HepG2 (cell line): ENCODE results near the gene HSD3B7. TPM values are rescaled to one million over a fixed set of nuclear protein-coding genes. Genes with fewer than 3 reads are reported as not detected.

Experiments
- ARID4A ChIP-seq: sonication (generic); formaldehyde crosslinking; IDR thresholded peaks from 2 replicates; pipeline ENCODE4 v1.5.0; 2020; ENCODE audit warnings: mild to moderate bottlenecking, missing genetic modification reagents, borderline replicate concordance
- CREM ChIP-seq, 2 experiments: sonication (generic) in 1 of 2; formaldehyde crosslinking in 1 of 2; IDR thresholded peaks; 2 replicates each; pipeline versions ENCODE4 v1.4.0 to v1.6.1; 2016 to 2020; ENCODE audit warnings: antibody characterized with exemption in 1 of 2, mild to moderate bottlenecking in 1 of 2, missing genetic modification reagents in 1 of 2
- HMG20A ChIP-seq: IDR thresholded peaks from 2 replicates; pipeline ENCODE4 v1.6.1; 2016; ENCODE audit warnings: borderline replicate concordance
- IKZF1 ChIP-seq: fragments of 450-650 bp; IDR thresholded peaks from 2 replicates; pipeline ENCODE4 v1.7.1; 2016
- KLF16 ChIP-seq, 2 experiments: sonication (generic) in 1 of 2; formaldehyde crosslinking in 1 of 2; IDR thresholded peaks; 2 replicates each; pipeline versions ENCODE4 v1.6.1 to v1.8.0; 2016 to 2023; ENCODE audit warnings: missing genetic modification reagents in 2 of 2, missing compliant biosample characterization in 1 of 2
- MAFF ChIP-seq: IDR thresholded peaks from 2 replicates; pipeline ENCODE4 v1.6.1; 2011; ENCODE audit warnings: low read depth, low read length, improper control_type of control experiment
- NKX3-1 ChIP-seq: sonication (generic); formaldehyde crosslinking; IDR thresholded peaks from 2 replicates; pipeline ENCODE4 v1.5.0; 2020; ENCODE audit warnings: missing genetic modification reagents
- NR1H2 ChIP-seq: sonication (generic); formaldehyde crosslinking; IDR thresholded peaks from 2 replicates; pipeline ENCODE4 v1.8.1; 2022; ENCODE audit warnings: low read depth, missing genetic modification reagents, borderline replicate concordance
- POGZ ChIP-seq: sonication (generic); formaldehyde crosslinking; IDR thresholded peaks from 2 replicates; pipeline ENCODE4 v1.4.0; 2020; ENCODE audit warnings: mild to moderate bottlenecking, missing genetic modification reagents
- ZFP36 ChIP-seq: fragments of 150-350 bp; IDR thresholded peaks from 2 replicates; pipeline ENCODE4 v1.6.1; 2018; ENCODE audit warnings: borderline replicate concordance, low read length, low read depth; ENCODE audit not compliant: partially characterized antibody
- ZFYVE20 ChIP-seq: sonication (generic); formaldehyde crosslinking; IDR thresholded peaks from 2 replicates; pipeline ENCODE4 v1.8.0; 2023; ENCODE audit warnings: low read depth, mild to moderate bottlenecking, moderate library complexity, missing genetic modification reagents, borderline replicate concordance
- ZNF619 ChIP-seq: sonication (generic); formaldehyde crosslinking; IDR thresholded peaks from 2 replicates; pipeline ENCODE4 v1.4.0; 2020; ENCODE audit warnings: mild to moderate bottlenecking, missing genetic modification reagents
- ZNF773 ChIP-seq: sonication (generic); formaldehyde crosslinking; IDR thresholded peaks from 2 replicates; pipeline ENCODE4 v1.4.0; 2020; ENCODE audit warnings: missing genetic modification reagents, borderline replicate concordance
- ZNF816 ChIP-seq: sonication (generic); formaldehyde crosslinking; IDR thresholded peaks from 2 replicates; pipeline ENCODE4 v1.8.0; 2022; ENCODE audit warnings: missing genetic modification reagents, mild to moderate bottlenecking, borderline replicate concordance
- polyA plus RNA-seq, 8 experiments: library from polyadenylated mRNA; depleted of rRNA in 3 of 8; stranded (reverse) in 7 of 8; unstranded in 1 of 8; fragments of >200 nt; fragmentation: Illumina TruSeq in 4 of 8; extraction: Trizol in 4 of 8; gene quantifications; 2 replicates each; pipeline versions ENCODE4 v1.2.1 to v1.2.3, GENCODE V29; 2011 to 2016; ENCODE audit warnings: low read depth in 4 of 8, missing spikeins in 1 of 8, mixed read lengths in 1 of 8; ENCODE audit not compliant: insufficient read depth in 1 of 8
- total RNA-seq, 5 experiments: library from RNA; depleted of rRNA; stranded (reverse); fragments of >200 nt; fragmentation: Illumina TruSeq; extraction: Trizol; gene quantifications; 2 replicates each; pipeline ENCODE4 v1.2.3, GENCODE V29; 2016; ENCODE audit warnings: low read depth in 1 of 5
- TF ChIP-seq, protein P1 (sequence below): sonication (generic); formaldehyde crosslinking; IDR thresholded peaks from one replicate; pipeline ENCODE4 v1.5.1; 2020; ENCODE audit warnings: mild to moderate bottlenecking, missing genetic modification reagents; ENCODE audit errors: not compliant biosample characterization
- TF ChIP-seq, protein P2 (sequence below): sonication (generic); formaldehyde crosslinking; IDR thresholded peaks from 2 replicates; pipeline ENCODE4 v1.4.0; 2020; ENCODE audit warnings: missing genetic modification reagents

Gene HSD3B7
- total and polyA plus RNA-seq, 2 of the 13 experiments (the other 11 are each of a cell fraction or from before 2014, with no cell fraction given) = 32.9 to 69.7 TPM

- TF ChIP-seq, protein P1, sequence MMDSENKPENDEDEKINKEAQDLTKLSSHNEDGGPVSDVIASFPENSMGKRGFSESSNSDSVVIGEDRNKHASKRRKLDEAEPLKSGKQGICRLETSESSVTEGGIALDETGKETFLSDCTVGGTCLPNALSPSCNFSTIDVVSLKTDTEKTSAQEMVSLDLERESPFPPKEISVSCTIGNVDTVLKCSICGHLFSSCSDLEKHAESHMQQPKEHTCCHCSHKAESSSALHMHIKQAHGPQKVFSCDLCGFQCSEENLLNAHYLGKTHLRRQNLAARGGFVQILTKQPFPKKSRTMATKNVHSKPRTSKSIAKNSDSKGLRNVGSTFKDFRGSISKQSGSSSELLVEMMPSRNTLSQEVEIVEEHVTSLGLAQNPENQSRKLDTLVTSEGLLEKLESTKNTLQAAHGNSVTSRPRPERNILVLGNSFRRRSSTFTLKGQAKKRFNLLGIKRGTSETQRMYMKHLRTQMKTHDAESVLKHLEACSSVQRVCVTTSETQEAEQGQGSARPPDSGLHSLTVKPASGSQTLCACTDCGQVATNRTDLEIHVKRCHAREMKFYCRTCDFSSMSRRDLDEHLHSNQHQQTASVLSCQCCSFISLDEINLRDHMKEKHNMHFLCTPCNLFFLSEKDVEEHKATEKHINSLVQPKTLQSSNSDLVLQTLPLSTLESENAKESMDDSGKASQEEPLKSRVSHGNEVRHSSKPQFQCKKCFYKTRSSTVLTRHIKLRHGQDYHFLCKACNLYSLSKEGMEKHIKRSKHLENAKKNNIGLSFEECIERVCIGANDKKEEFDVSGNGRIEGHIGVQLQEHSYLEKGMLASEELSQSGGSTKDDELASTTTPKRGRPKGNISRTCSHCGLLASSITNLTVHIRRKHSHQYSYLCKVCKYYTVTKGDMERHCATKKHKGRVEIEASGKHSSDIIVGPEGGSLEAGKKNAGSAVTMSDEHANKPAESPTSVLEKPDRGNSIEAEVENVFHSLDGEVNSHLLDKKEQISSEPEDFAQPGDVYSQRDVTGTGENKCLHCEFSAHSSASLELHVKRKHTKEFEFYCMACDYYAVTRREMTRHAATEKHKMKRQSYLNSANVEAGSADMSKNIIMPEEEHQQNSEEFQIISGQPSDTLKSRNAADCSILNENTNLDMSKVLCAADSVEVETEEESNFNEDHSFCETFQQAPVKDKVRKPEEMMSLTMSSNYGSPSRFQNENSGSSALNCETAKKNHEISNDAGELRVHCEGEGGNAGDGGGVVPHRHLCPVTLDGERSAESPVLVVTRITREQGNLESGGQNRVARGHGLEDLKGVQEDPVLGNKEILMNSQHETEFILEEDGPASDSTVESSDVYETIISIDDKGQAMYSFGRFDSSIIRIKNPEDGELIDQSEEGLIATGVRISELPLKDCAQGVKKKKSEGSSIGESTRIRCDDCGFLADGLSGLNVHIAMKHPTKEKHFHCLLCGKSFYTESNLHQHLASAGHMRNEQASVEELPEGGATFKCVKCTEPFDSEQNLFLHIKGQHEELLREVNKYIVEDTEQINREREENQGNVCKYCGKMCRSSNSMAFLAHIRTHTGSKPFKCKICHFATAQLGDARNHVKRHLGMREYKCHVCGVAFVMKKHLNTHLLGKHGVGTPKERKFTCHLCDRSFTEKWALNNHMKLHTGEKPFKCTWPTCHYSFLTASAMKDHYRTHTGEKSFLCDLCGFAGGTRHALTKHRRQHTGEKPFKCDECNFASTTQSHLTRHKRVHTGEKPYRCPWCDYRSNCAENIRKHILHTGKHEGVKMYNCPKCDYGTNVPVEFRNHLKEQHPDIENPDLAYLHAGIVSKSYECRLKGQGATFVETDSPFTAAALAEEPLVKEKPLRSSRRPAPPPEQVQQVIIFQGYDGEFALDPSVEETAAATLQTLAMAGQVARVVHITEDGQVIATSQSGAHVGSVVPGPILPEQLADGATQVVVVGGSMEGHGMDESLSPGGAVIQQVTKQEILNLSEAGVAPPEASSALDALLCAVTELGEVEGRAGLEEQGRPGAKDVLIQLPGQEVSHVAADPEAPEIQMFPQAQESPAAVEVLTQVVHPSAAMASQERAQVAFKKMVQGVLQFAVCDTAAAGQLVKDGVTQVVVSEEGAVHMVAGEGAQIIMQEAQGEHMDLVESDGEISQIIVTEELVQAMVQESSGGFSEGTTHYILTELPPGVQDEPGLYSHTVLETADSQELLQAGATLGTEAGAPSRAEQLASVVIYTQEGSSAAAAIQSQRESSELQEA (CRISPR knock-in tag) = no peak
- TF ChIP-seq ZFYVE20 (CRISPR knock-in tag) = no peak
- no peak for TF ChIP-seq POGZ (CRISPR knock-in tag)
- no peak for TF ChIP-seq ZFP36
- TF ChIP-seq HMG20A (CRISPR knock-in tag) = peak; percentile 27; the same call in 1 of the 2 replicates
- peak; percentile 81 for TF ChIP-seq CREM (IDR thresholded peaks at IDR 0.05)
- no peak for TF ChIP-seq CREM (CRISPR knock-in tag; IDR thresholded peaks at IDR 0.05)
- peak in 1 of 2 experiments; percentile 22; a peak in 1 of 4 replicates for TF ChIP-seq KLF16 (CRISPR knock-in tag; IDR thresholded peaks at IDR 0.05)
- TF ChIP-seq, protein P2, sequence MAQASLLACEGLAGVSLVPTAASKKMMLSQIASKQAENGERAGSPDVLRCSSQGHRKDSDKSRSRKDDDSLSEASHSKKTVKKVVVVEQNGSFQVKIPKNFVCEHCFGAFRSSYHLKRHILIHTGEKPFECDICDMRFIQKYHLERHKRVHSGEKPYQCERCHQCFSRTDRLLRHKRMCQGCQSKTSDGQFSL (CRISPR knock-in tag) = peak; percentile 92
- TF ChIP-seq ZNF619 (CRISPR knock-in tag) = 0 out of 2 replicates have a peak, but pooled peaks have one; percentile 13
- no peak for TF ChIP-seq IKZF1
- TF ChIP-seq MAFF = no peak
- TF ChIP-seq ARID4A = no peak
- no peak for TF ChIP-seq NKX3-1 (CRISPR knock-in tag)
- no peak for TF ChIP-seq ZNF773
- TF ChIP-seq ZNF816 (CRISPR knock-in tag) = no peak; the same call in 1 of the 2 replicates
- 0 out of 2 replicates have a peak, but pooled peaks have one; percentile 62 for TF ChIP-seq NR1H2
Measured at GRCh38 chr16:30996324-30996984, 11.4 kb downstream of the HSD3B7 start (continued).
